ENCODE data around the gene KCTD21. TPM values are rescaled to one million over a fixed set of nuclear protein-coding genes. Genes with fewer than 3 reads are reported as not detected.

Gene KCTD21
- total and polyA plus RNA-seq, 2 experiments from 2014 or later = 5.7 to 13.1 TPM

- H3K9me2 ChIP-seq (ENCODE audit: insufficient read depth) = no peaks in the 10 kb centered on the region
- no peak overlapping the region for H3K27ac ChIP-seq
- no peak overlapping the region for H3K9ac ChIP-seq
- DNase-seq = no peak
- H3K4me3 ChIP-seq = no peak overlapping the region
- H3K79me2 ChIP-seq (ENCODE audit: insufficient read depth) = peaks cover 11% of the 10 kb centered on the region; the same call in 1 of the 2 replicates
- H3K27me3 ChIP-seq (replicated peaks; ENCODE audit: insufficient read depth) = no peaks in the 10 kb centered on the region
- in situ Hi-C loops (cut with MboI) = loop anchor here (25.0 kb wide), 1 partner anchor 417 kb away; the partner anchor contains the start of gene NARS2
- no peaks in the 10 kb centered on the region for H4K20me1 ChIP-seq (ENCODE audit: insufficient read depth)
- H3K9me3 ChIP-seq (ENCODE audit: low read depth) = no peaks in the 10 kb centered on the region
- H2AFZ ChIP-seq = no peak overlapping the region
- WGBS, 2 experiments (ENCODE audit: low coverage in 1 of 2, low lambda C conversion rate in 2 of 2, missing lambda C conversion rate in 2 of 2) = 96 to 100% methylated on average over 1 of the region's 1 CpG
- H3F3A ChIP-seq (ENCODE audit: insufficient read depth) = no peaks in the 10 kb centered on the region
- TF ChIP-seq EZH2 (IDR thresholded peaks at IDR 0.05; ENCODE audit: insufficient read depth, poor library complexity, severe bottlenecking) = no peak
- TF ChIP-seq EZH2phosphoT487 (IDR thresholded peaks at IDR 0.05; ENCODE audit: insufficient read depth, low read depth) = no peak
- no peak overlapping the region for H3K4me2 ChIP-seq (ENCODE audit: unreplicated experiment)
- H3K36me3 ChIP-seq (ENCODE audit: low read depth) = no peaks in the 10 kb centered on the region
- H3K4me1 ChIP-seq (ENCODE audit: insufficient read depth) = peaks cover 8% of the 10 kb centered on the region
Measured at GRCh38 chr11:78145511-78146025, 42.9 kb downstream of the KCTD21 start.

GRCh38 chr11:78140392-78141077 is 47.9 kb downstream of the KCTD21 start:
- Histone ChIP-seq H2AFZ (peak overlapping the region; percentile 94), H3K9me2 (ENCODE audit: insufficient read depth) (no peaks in the 10 kb centered on the region), H3K27me3 (replicated peaks; ENCODE audit: insufficient read depth) (no peaks in the 10 kb centered on the region), H3K4me1 (ENCODE audit: insufficient read depth) (peaks cover 11% of the 10 kb centered on the region), H3K4me3 (peak overlapping the region; percentile 92), H3K79me2 (ENCODE audit: insufficient read depth) (peaks cover 53% of the 10 kb centered on the region), H3K4me2 (ENCODE audit: unreplicated experiment) (peak overlapping the region; percentile 87), H3K27ac (0 out of 2 replicates have a peak overlapping the region, but pooled peaks have one; percentile 81), H4K20me1 (ENCODE audit: insufficient read depth) (no peaks in the 10 kb centered on the region), H3K36me3 (ENCODE audit: low read depth) (no peaks in the 10 kb centered on the region), H3F3A (ENCODE audit: insufficient read depth) (no peaks in the 10 kb centered on the region), H3K9ac (peak overlapping the region; percentile 94), H3K9me3 (ENCODE audit: low read depth) (no peaks in the 10 kb centered on the region)
- WGBS, 2 experiments (ENCODE audit: low coverage in 1 of 2, low lambda C conversion rate in 2 of 2, missing lambda C conversion rate in 2 of 2) = 60 to 62% methylated on average over 17 of the region's 17 CpGs
- in situ Hi-C loops (cut with MboI) = loop anchor here (25.0 kb wide), 1 partner anchor 422 kb away; the partner anchor contains the start of gene NARS2
- peak; percentile 28 for DNase-seq
- TF ChIP-seq EZH2phosphoT487 (IDR thresholded peaks at IDR 0.05; ENCODE audit: insufficient read depth, low read depth) = no peak
- TF ChIP-seq EZH2 (IDR thresholded peaks at IDR 0.05; ENCODE audit: insufficient read depth, poor library complexity, severe bottlenecking) = no peak

GRCh38 chr11:78139422-78140391 is 48.7 kb downstream of the KCTD21 start, which contains the start of gene ALG8:
TSS of gene ALG8 (minus strand) at chr11:78139626. CDS start at chr11:78139588, 38 bp downstream.
- Histone ChIP-seq H2AFZ (peak within 1 kb of the TSS; percentile 94), H3K79me2 (ENCODE audit: insufficient read depth) (peaks cover 61% of the 10 kb centered on the region), H3K36me3 (ENCODE audit: low read depth) (no peaks in the 10 kb centered on the region), H3K9me3 (ENCODE audit: low read depth) (no peaks in the 10 kb centered on the region), H3K9me2 (ENCODE audit: insufficient read depth) (no peaks in the 10 kb centered on the region), H3K27me3 (replicated peaks; ENCODE audit: insufficient read depth) (no peaks in the 10 kb centered on the region), H3K27ac (peak within 1 kb of the TSS; percentile 81), H4K20me1 (ENCODE audit: insufficient read depth) (no peaks in the 10 kb centered on the region), H3K9ac (peak within 1 kb of the TSS; percentile 94), H3K4me3 (peak within 1 kb of the TSS; percentile 92), H3F3A (ENCODE audit: insufficient read depth) (no peaks in the 10 kb centered on the region), H3K4me2 (ENCODE audit: unreplicated experiment) (peak within 1 kb of the TSS; percentile 87), H3K4me1 (ENCODE audit: insufficient read depth) (peaks cover 11% of the 10 kb centered on the region)
- peak; percentile 100 for DNase-seq
- 1 to 2% methylated on average over 44 to 52 of the region's 52 CpGs for WGBS, 2 experiments (ENCODE audit: low coverage in 1 of 2, low lambda C conversion rate in 2 of 2, missing lambda C conversion rate in 2 of 2)
- in situ Hi-C loops (cut with MboI) = loop anchor here (25.0 kb wide), 1 partner anchor 423 kb away; the partner anchor contains the start of gene NARS2
- no peak for TF ChIP-seq EZH2phosphoT487 (IDR thresholded peaks at IDR 0.05; ENCODE audit: insufficient read depth, low read depth)
- no peak for TF ChIP-seq EZH2 (IDR thresholded peaks at IDR 0.05; ENCODE audit: insufficient read depth, poor library complexity, severe bottlenecking)
